Breast epithelium (tissue), 4 donors: Measurements from ENCODE around the gene PPP2R2D. TPM values are rescaled to one million over a fixed set of nuclear protein-coding genes. Genes with fewer than 3 reads are reported as not detected.
"Not testable (repeated sequence)": the region's sequence is repeated elsewhere in the genome, so short reads cannot be mapped to it uniquely, and the experiment has no call there.

Experiments
- DNase-seq, 2 donors: peaks; one replicate each; pipeline ENCODE4 v3.0.0-alpha.2; 2019; ENCODE audit warnings: low spot score in 2 of 2
- H3K27ac ChIP-seq, 2 donors: fragments of 200-600 bp; sonication (generic) in 1 of 2; one replicate each; pipeline ENCODE4 v1.5.1; 2016 to 2019; ENCODE audit warnings: mild to moderate bottlenecking in 1 of 2
- H3K27me3 ChIP-seq, 2 donors: fragments of 200-600 bp; sonication (generic) in 1 of 2; one replicate each; pipeline versions ENCODE4 v1.5.1 to v1.6.0; 2017 to 2019; ENCODE audit warnings: control low read depth in 1 of 2, mild to moderate bottlenecking in 1 of 2
- H3K36me3 ChIP-seq: fragments of 200-600 bp; one replicate; pipeline ENCODE4 v1.5.1; 2019
- H3K4me1 ChIP-seq, 2 donors: fragments of 200-600 bp; sonication (generic); one replicate each; pipeline ENCODE4 v1.5.1; 2016 to 2019; ENCODE audit warnings: control low read depth in 1 of 2
- H3K4me3 ChIP-seq, 3 donors: fragments of 200-600 bp; sonication (generic); 1 replicate in 2 of 3; 2 replicates in 1 of 3; pipeline ENCODE4 v1.5.1; 2016 to 2019; ENCODE audit warnings: mild to moderate bottlenecking in 3 of 3, moderate library complexity in 2 of 3
- H3K9me3 ChIP-seq, 2 donors: fragments of 200-600 bp; sonication (generic) in 1 of 2; one replicate each; pipeline ENCODE4 v1.5.1; 2016 to 2019; ENCODE audit warnings: control low read depth in 1 of 2
- POLR2A ChIP-seq: fragments of 450-650 bp; IDR thresholded peaks from one replicate; pipeline ENCODE4 v1.6.1; 2016; ENCODE audit warnings: antibody characterized with exemption, mild to moderate bottlenecking, moderate library complexity
- POLR2AphosphoS5 ChIP-seq, 3 donors: sonication (generic); formaldehyde crosslinking; IDR thresholded peaks; one replicate each; pipeline ENCODE4 v1.6.1; 2017; ENCODE audit warnings: antibody characterized with exemption in 3 of 3
- intact Hi-C: fragments of 100-400 bp; cut with DNase I; formaldehyde crosslinking; loops from one replicate; pipeline ENCODE4 v1.15.1; 2023; ENCODE audit warnings: low total_unique reads
- total RNA-seq, 3 donors: library from RNA; depleted of rRNA; stranded (reverse); fragments of >200 nt; gene quantifications; one replicate each; pipeline ENCODE4 v1.1.0, GENCODE V29; 2016
- TF ChIP-seq, protein P1 (sequence below), 3 donors: fragments of 450-650 bp; IDR thresholded peaks; one replicate each; pipeline ENCODE4 v1.5.1; 2016 to 2017; ENCODE audit warnings: antibody characterized with exemption in 3 of 3, mild to moderate bottlenecking in 3 of 3, moderate library complexity in 3 of 3

PPP2R2D gene
- total RNA-seq, 3 donors from 2014 or later, result 33.0 to 51.8 (median 44.1) TPM

DNA sequence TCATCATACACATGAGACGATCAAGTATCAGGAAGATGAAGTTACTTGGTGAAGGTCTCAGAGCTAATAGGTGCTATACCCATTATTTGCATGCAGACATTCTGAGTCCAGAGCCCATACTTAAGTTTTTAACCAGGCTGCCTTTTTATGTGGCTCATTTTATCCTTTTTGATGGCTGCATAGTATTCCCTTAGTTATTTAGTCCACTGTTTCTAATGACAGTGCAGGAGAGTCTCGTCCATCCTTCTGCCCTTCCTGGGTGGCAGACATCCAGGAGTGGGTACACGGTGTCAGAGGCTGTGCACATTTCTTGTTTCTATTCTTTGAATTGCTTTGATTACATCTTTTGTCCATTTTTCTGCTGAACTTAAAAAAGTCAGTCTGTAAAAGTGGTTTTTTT lies 11.8 kb downstream of the PPP2R2D start:
- TF ChIP-seq POLR2AphosphoS5 (IDR thresholded peaks at IDR 0.05) (no peak), POLR2A (no peak)
- TF ChIP-seq, protein P1, sequence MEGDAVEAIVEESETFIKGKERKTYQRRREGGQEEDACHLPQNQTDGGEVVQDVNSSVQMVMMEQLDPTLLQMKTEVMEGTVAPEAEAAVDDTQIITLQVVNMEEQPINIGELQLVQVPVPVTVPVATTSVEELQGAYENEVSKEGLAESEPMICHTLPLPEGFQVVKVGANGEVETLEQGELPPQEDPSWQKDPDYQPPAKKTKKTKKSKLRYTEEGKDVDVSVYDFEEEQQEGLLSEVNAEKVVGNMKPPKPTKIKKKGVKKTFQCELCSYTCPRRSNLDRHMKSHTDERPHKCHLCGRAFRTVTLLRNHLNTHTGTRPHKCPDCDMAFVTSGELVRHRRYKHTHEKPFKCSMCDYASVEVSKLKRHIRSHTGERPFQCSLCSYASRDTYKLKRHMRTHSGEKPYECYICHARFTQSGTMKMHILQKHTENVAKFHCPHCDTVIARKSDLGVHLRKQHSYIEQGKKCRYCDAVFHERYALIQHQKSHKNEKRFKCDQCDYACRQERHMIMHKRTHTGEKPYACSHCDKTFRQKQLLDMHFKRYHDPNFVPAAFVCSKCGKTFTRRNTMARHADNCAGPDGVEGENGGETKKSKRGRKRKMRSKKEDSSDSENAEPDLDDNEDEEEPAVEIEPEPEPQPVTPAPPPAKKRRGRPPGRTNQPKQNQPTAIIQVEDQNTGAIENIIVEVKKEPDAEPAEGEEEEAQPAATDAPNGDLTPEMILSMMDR (IDR thresholded peaks at IDR 0.05), result no peak

DNA sequence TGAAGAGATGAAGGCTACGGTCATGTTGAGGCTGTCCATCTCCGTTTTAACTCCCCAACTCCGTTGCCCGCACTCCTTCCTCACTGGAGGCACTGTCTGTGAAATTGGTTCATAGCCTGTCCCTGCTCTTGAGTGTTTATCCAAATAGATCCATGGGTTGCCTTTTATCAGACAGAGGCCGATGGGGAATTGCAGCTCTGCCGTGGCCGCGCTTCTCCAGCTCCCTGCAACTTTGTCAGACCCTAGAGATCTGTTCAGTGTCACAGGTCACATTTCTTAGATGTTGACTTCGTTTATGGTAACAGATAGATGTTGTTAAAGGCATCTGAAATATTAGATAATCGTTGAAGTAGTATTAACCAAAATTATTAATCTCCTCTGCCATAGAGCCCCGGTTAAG lies 14.7 kb downstream of the PPP2R2D start:
- TF ChIP-seq POLR2AphosphoS5 (IDR thresholded peaks at IDR 0.05), result no peak
- TF ChIP-seq POLR2A, result no peak
- TF ChIP-seq, protein P1 (IDR thresholded peaks at IDR 0.05), result no peak
- H3K36me3 ChIP-seq, result no peaks in the 10 kb centered on the region
- no peak overlapping the region for H3K4me3 ChIP-seq
- no peak overlapping the region for H3K27ac ChIP-seq
- H3K9me3 ChIP-seq, result no peaks in the 10 kb centered on the region
- H3K27me3 ChIP-seq, result no peaks in the 10 kb centered on the region
- DNase-seq, result no peak
- no peaks in the 10 kb centered on the region for H3K4me1 ChIP-seq
- intact Hi-C loops, result no loop called here

More for the DNA sequence above, 11.8 kb downstream of the PPP2R2D start:
- DNase-seq, result no peak
- H3K4me3 ChIP-seq, result no peak overlapping the region
- peaks cover 0 to 9% of the 10 kb centered on the region in 2 donors for H3K4me1 ChIP-seq
- H3K36me3 ChIP-seq, result no peaks in the 10 kb centered on the region
- intact Hi-C loops, result no loop called here
- H3K27me3 ChIP-seq, result no peaks in the 10 kb centered on the region
- no peaks in the 10 kb centered on the region for H3K9me3 ChIP-seq
- no peak overlapping the region for H3K27ac ChIP-seq

DNA sequence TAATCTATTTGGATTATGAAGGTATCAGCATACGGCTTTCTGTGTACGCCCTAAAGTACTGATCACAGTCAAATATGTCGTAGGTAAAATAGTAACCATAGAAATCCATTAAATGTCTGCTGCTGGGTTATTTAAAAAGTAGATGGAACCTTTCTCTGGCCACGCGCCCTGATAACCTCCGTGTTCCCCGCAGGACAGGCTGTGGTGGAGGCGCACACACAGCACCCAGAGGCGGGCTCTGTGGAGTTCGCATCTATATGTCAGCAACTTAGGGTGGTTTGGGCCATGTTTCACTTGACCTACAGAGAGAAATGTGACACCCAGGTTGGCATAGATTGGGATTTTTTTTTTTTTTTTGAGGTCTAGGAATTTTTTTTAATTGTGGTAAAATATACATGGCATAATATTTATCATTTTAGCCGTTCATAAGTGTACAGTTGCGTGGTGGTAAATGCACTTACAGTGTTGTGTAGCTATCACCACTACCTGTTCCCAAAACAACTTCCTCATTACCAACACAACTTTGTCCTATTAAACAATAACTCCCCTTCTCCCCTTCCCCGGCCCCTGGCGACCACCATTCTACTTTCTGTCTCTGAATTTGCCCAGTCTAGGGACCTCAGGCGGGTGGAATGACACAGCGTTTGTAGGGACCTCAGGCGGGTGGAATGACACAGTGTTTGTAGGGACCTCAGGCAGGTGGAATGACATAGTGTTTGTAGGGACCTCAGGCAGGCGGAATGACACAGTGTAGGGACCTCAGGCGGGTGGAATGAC lies 15.4 kb downstream of the PPP2R2D start:
- H3K27ac ChIP-seq, result no peak overlapping the region
- no peaks in the 10 kb centered on the region for H3K9me3 ChIP-seq
- DNase-seq, result no peak
- H3K36me3 ChIP-seq, result no peaks in the 10 kb centered on the region
- H3K27me3 ChIP-seq, result no peaks in the 10 kb centered on the region
- H3K4me3 ChIP-seq, result no peak overlapping the region
- TF ChIP-seq, protein P1 (IDR thresholded peaks at IDR 0.05), result no peak
- H3K4me1 ChIP-seq, result no peaks in the 10 kb centered on the region
- intact Hi-C loops, result no loop called here

DNA sequence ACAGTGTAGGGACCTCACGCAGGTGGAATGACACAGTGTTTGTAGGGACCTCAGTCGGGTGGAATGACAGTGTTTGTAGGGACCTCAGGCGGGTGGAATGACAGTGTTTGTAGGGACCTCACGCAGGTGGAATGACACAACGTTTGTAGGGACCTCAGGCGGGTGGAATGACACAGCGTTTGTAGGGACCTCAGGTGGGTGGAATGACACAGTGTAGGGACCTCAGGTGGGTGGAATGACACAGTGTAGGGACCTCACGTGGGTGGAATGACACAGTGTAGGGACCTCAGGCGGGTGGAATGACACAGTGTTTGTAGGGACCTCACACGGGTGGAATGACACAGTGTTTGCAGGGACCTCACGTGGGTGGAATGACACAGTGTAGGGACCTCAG lies 16.0 kb downstream of the PPP2R2D start:
- H3K4me3 ChIP-seq, H3K27ac ChIP-seq, H3K9me3 ChIP-seq, H3K36me3 ChIP-seq, DNase-seq, H3K4me1 ChIP-seq, H3K27me3 ChIP-seq, intact Hi-C loops: not testable (repeated sequence)

DNA sequence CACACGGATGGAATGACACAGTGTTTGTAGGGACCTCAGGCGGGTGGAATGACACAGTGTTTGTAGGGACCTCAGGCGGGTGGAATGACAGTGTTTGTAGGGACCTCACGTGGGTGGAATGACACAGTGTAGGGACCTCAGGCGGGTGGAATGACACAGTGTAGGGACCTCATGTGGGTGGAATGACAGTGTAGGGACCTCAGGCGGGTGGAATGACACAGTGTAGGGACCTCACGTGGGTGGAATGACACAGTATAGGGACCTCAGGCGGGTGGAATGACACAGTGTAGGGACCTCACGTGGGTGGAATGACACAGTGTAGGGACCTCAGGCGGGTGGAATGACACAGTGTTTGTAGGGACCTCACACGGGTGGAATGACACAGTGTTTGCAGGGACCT lies 16.7 kb downstream of the PPP2R2D start:
- H3K4me3 ChIP-seq, H3K36me3 ChIP-seq, DNase-seq, H3K4me1 ChIP-seq, H3K27me3 ChIP-seq, intact Hi-C loops, H3K27ac ChIP-seq, H3K9me3 ChIP-seq: not testable (repeated sequence)

DNA sequence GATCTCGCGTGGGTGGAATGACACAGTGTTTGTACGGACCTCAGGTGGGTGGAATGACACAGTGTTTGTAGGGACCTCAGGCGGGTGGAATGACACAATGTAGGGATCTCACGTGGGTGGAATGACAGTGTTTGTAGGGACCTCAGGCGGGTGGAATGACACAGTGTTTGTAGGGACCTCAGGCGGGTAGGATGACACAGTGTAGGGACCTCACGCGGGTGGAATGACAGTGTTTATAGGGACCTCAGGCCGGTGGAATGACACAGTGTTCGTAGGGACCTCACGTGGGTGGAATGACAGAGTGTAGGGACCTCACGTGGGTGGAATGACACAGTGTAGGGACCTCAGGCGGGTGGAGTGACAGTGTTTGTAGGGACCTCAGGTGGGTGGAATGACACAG lies 18.7 kb downstream of the PPP2R2D start:
- H3K27ac ChIP-seq, H3K9me3 ChIP-seq, DNase-seq, H3K36me3 ChIP-seq, intact Hi-C loops, H3K4me1 ChIP-seq, H3K4me3 ChIP-seq, H3K27me3 ChIP-seq: not testable (repeated sequence)

DNA sequence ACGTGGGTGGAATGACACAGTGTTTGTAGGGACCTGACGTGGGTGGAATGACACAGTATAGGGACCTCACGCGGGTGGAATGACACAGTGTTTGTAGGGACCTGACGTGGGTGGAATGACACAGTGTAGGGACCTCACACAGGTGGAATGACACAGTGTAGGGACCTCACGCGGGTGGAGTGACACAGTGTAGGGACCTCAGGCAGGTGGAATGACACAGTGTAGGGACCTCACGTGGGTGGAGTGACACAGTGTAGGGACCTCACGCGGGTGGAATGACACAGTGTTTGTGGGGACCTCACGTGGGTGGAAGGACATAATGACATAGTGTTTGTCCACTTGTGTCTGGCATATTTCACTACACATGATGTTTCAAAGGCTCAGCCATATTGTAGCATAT lies 19.3 kb downstream of the PPP2R2D start:
- no peak overlapping the region for H3K4me3 ChIP-seq
- H3K27ac ChIP-seq, result no peak overlapping the region
- no peak for DNase-seq
- TF ChIP-seq POLR2A (no peak), POLR2AphosphoS5 (IDR thresholded peaks at IDR 0.05) (no peak)
- TF ChIP-seq, protein P1 (IDR thresholded peaks at IDR 0.05), result no peak
- no peaks in the 10 kb centered on the region for H3K27me3 ChIP-seq
- intact Hi-C loops, result no loop called here
- H3K4me1 ChIP-seq, result no peaks in the 10 kb centered on the region
- peaks cover 0 to 1% of the 10 kb centered on the region in 2 donors for H3K9me3 ChIP-seq
- no peaks in the 10 kb centered on the region for H3K36me3 ChIP-seq
